HepG2 (cell line): ENCODE data around the gene ITCH. TPM values are rescaled to one million over a fixed set of nuclear protein-coding genes. Genes with fewer than 3 reads are reported as not detected.
A peak's percentile ranks its signal among the peaks of the same experiment; 100 is the strongest.

ENCODE experiments used
- ARNT ChIP-seq: fragments of 450-650 bp; IDR thresholded peaks from 2 replicates; pipeline ENCODE4 v1.6.1; 2017
- ARNTL ChIP-seq: sonication (generic); formaldehyde crosslinking; IDR thresholded peaks from 2 replicates; pipeline ENCODE4 v1.4.0; 2020; ENCODE audit warnings: mild to moderate bottlenecking, missing genetic modification reagents
- MEIS2 ChIP-seq: sonication (generic); formaldehyde crosslinking; IDR thresholded peaks from 2 replicates; pipeline ENCODE4 v1.9.0; 2021; ENCODE audit warnings: mild to moderate bottlenecking, missing genetic modification reagents
- NFATC3 ChIP-seq: sonication (generic); formaldehyde crosslinking; IDR thresholded peaks from 2 replicates; pipeline ENCODE4 v1.5.1; 2020; ENCODE audit warnings: mild to moderate bottlenecking, missing genetic modification reagents
- PHF5A ChIP-seq: IDR thresholded peaks from one replicate; pipeline ENCODE4 v1.6.1; 2018; ENCODE audit warnings: low read depth, missing genetic modification reagents; ENCODE audit not compliant: unreplicated experiment
- PHF8 ChIP-seq: sonication (generic); formaldehyde crosslinking; IDR thresholded peaks from 2 replicates; pipeline ENCODE4 v1.5.0; 2020; ENCODE audit warnings: missing genetic modification reagents
- RAD21 ChIP-seq: fragments of 450-650 bp; formaldehyde crosslinking; IDR thresholded peaks from 2 replicates; pipeline ENCODE4 v1.5.0; 2020; ENCODE audit warnings: mild to moderate bottlenecking
- SOX6 ChIP-seq, 2 experiments: fragments of 450-650 bp in 1 of 2; sonication (generic) in 1 of 2; formaldehyde crosslinking in 1 of 2; IDR thresholded peaks; 2 replicates each; pipeline versions ENCODE4 v1.4.0 to v1.6.1; 2017 to 2020; ENCODE audit warnings: antibody characterized with exemption in 1 of 2, mild to moderate bottlenecking in 1 of 2, missing genetic modification reagents in 1 of 2
- XBP1 ChIP-seq: sonication (generic); formaldehyde crosslinking; IDR thresholded peaks from 2 replicates; pipeline ENCODE4 v1.5.0; 2020; ENCODE audit warnings: missing genetic modification reagents
- ZNF225 ChIP-seq: sonication (generic); formaldehyde crosslinking; IDR thresholded peaks from 2 replicates; pipeline ENCODE4 v1.4.0; 2020; ENCODE audit warnings: mild to moderate bottlenecking, missing genetic modification reagents
- ZNF564 ChIP-seq: sonication (generic); formaldehyde crosslinking; IDR thresholded peaks from 2 replicates; pipeline ENCODE4 v1.8.1; 2023; ENCODE audit warnings: mild to moderate bottlenecking, missing genetic modification reagents
- ZNF709 ChIP-seq: sonication (generic); formaldehyde crosslinking; IDR thresholded peaks from 2 replicates; pipeline ENCODE4 v1.5.0; 2020; ENCODE audit warnings: mild to moderate bottlenecking, missing genetic modification reagents
- ZNF790 ChIP-seq: sonication (generic); formaldehyde crosslinking; IDR thresholded peaks from 2 replicates; pipeline ENCODE4 v1.8.0; 2022; ENCODE audit warnings: missing genetic modification reagents, mild to moderate bottlenecking, borderline replicate concordance
- polyA plus RNA-seq, 8 experiments: library from polyadenylated mRNA; depleted of rRNA in 3 of 8; stranded (reverse) in 7 of 8; unstranded in 1 of 8; fragments of >200 nt; fragmentation: Illumina TruSeq in 4 of 8; extraction: Trizol in 4 of 8; gene quantifications; 2 replicates each; pipeline versions ENCODE4 v1.2.1 to v1.2.3, GENCODE V29; 2011 to 2016; ENCODE audit warnings: low read depth in 4 of 8, missing spikeins in 1 of 8, mixed read lengths in 1 of 8; ENCODE audit not compliant: insufficient read depth in 1 of 8
- total RNA-seq, 5 experiments: library from RNA; depleted of rRNA; stranded (reverse); fragments of >200 nt; fragmentation: Illumina TruSeq; extraction: Trizol; gene quantifications; 2 replicates each; pipeline ENCODE4 v1.2.3, GENCODE V29; 2016; ENCODE audit warnings: low read depth in 1 of 5
- TF ChIP-seq, protein P1 (sequence below), 2 experiments: fragments of 450-650 bp in 1 of 2; sonication (generic) in 1 of 2; formaldehyde crosslinking in 1 of 2; IDR thresholded peaks; 2 replicates each; pipeline versions ENCODE4 v1.6.1 to v1.8.0; 2016 to 2022; ENCODE audit warnings: antibody characterized with exemption in 1 of 2, mild to moderate bottlenecking in 1 of 2, missing genetic modification reagents in 1 of 2
- TF ChIP-seq, protein P2 (sequence below): sonication (generic); formaldehyde crosslinking; IDR thresholded peaks from 2 replicates; pipeline ENCODE4 v1.5.0; 2020; ENCODE audit warnings: missing genetic modification reagents, mild to moderate bottlenecking, borderline replicate concordance
- TF ChIP-seq, protein P3 (sequence below): sonication (generic); formaldehyde crosslinking; IDR thresholded peaks from 2 replicates; pipeline ENCODE4 v1.5.0; 2020; ENCODE audit warnings: mild to moderate bottlenecking, missing genetic modification reagents, moderate library complexity
- TF ChIP-seq, protein P4 (sequence below): sonication (generic); formaldehyde crosslinking; IDR thresholded peaks from 2 replicates; pipeline ENCODE4 v1.4.0; 2020; ENCODE audit warnings: mild to moderate bottlenecking, missing genetic modification reagents

The ITCH gene
- total and polyA plus RNA-seq, 2 of the 13 experiments (the other 11 are each of a cell fraction or from before 2014, with no cell fraction given) = 20.5 to 112 TPM

DNA sequence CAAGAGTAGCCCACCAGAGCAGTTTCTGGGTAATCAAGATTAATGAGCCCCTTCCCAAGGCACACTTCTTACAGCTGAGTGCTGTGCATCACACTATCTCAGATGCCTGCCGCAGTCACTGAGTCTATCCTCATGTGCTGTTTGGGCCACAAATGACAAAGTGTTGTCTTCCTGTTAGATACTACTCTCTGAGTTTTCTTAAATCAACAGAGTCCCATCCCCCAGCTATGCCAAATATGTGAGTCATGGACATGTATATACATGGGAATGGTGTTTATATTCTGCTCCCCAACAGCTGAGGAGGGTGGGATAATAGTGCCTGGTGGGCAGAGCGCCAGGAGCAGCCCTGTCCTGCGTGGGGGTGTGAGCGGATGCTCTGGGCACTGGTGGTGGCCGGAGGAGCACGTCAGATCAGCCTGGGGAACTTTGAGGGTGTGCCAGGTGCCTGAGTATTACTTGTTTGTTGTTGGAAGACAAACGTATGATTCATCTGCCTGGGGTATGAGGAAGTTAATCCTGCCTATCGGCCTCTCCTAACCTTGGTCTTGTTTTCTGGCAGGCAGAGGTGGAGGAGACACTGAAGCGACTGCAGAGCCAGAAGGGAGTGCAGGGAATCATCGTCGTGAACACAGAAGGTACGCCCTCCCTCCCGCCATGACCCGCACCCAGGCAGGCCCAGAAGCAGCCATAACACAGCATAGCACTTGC lies 162.8 kb downstream of the ITCH start (continued):
- TF ChIP-seq, protein P1, sequence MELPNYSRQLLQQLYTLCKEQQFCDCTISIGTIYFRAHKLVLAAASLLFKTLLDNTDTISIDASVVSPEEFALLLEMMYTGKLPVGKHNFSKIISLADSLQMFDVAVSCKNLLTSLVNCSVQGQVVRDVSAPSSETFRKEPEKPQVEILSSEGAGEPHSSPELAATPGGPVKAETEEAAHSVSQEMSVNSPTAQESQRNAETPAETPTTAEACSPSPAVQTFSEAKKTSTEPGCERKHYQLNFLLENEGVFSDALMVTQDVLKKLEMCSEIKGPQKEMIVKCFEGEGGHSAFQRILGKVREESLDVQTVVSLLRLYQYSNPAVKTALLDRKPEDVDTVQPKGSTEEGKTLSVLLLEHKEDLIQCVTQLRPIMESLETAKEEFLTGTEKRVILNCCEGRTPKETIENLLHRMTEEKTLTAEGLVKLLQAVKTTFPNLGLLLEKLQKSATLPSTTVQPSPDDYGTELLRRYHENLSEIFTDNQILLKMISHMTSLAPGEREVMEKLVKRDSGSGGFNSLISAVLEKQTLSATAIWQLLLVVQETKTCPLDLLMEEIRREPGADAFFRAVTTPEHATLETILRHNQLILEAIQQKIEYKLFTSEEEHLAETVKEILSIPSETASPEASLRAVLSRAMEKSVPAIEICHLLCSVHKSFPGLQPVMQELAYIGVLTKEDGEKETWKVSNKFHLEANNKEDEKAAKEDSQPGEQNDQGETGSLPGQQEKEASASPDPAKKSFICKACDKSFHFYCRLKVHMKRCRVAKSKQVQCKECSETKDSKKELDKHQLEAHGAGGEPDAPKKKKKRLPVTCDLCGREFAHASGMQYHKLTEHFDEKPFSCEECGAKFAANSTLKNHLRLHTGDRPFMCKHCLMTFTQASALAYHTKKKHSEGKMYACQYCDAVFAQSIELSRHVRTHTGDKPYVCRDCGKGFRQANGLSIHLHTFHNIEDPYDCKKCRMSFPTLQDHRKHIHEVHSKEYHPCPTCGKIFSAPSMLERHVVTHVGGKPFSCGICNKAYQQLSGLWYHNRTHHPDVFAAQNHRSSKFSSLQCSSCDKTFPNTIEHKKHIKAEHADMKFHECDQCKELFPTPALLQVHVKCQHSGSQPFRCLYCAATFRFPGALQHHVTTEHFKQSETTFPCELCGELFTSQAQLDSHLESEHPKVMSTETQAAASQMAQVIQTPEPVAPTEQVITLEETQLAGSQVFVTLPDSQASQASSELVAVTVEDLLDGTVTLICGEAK (IDR thresholded peaks at IDR 0.05) = no peak
- TF ChIP-seq, protein P1 (CRISPR knock-in tag; IDR thresholded peaks at IDR 0.05) = peak; percentile 20; the same call in 1 of the 2 replicates
- TF ChIP-seq SOX6 (IDR thresholded peaks at IDR 0.05) (no peak), SOX6 (CRISPR knock-in tag; IDR thresholded peaks at IDR 0.05) (peak; percentile 92), NFATC3 (CRISPR knock-in tag) (no peak), ARNTL (CRISPR knock-in tag) (peak; percentile 77), PHF8 (CRISPR knock-in tag) (peak; percentile 31; the same call in 1 of the 2 replicates), RAD21 (0 out of 2 replicates have a peak, but pooled peaks have one; percentile 13), ARNT (no peak), ZNF225 (peak; percentile 83; the same call in 1 of the 2 replicates), XBP1 (CRISPR knock-in tag) (no peak), ZNF790 (no peak), ZNF564 (CRISPR knock-in tag) (no peak), ZNF709 (CRISPR knock-in tag) (peak; percentile 48; the same call in 1 of the 2 replicates), MEIS2 (CRISPR knock-in tag) (peak; percentile 59), PHF5A (CRISPR knock-in tag) (peak; percentile 97)
- TF ChIP-seq, protein P2, sequence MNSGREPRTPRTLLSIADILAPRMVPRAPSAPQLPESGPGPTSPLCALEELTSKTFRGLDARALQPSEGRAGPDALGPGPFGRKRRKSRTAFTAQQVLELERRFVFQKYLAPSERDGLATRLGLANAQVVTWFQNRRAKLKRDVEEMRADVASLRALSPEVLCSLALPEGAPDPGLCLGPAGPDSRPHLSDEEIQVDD (CRISPR knock-in tag) = no peak
- TF ChIP-seq, protein P3, sequence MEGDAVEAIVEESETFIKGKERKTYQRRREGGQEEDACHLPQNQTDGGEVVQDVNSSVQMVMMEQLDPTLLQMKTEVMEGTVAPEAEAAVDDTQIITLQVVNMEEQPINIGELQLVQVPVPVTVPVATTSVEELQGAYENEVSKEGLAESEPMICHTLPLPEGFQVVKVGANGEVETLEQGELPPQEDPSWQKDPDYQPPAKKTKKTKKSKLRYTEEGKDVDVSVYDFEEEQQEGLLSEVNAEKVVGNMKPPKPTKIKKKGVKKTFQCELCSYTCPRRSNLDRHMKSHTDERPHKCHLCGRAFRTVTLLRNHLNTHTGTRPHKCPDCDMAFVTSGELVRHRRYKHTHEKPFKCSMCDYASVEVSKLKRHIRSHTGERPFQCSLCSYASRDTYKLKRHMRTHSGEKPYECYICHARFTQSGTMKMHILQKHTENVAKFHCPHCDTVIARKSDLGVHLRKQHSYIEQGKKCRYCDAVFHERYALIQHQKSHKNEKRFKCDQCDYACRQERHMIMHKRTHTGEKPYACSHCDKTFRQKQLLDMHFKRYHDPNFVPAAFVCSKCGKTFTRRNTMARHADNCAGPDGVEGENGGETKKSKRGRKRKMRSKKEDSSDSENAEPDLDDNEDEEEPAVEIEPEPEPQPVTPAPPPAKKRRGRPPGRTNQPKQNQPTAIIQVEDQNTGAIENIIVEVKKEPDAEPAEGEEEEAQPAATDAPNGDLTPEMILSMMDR (CRISPR knock-in tag) = 0 out of 2 replicates have a peak, but pooled peaks have one; percentile 17
- TF ChIP-seq, protein P4, sequence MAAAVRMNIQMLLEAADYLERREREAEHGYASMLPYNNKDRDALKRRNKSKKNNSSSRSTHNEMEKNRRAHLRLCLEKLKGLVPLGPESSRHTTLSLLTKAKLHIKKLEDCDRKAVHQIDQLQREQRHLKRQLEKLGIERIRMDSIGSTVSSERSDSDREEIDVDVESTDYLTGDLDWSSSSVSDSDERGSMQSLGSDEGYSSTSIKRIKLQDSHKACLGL = no peak; the same call in 1 of the 2 replicates
